Measurements from ENCODE around the gene COL19A1.

The COL19A1 gene

DNA sequence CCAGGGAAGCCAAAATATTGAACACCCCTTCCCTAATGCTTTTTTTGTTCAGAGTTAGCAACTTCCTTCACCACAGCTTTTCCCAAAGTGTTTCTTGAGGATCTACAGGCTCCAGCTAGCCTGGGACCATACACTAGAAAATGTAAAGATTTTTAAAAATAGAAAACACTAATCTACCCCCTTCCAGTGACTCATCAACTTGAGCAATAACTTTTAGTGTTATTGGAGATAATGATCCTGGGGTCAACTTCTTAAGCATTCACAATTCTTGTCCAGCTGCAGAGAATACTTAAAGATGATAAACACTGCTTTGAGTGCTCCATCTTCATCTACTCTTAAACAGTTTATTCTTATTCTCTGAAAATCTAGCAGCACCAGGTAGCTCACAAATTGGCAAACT, 304.9 kb downstream of the COL19A1 start:
- no peak for DNase-seq (ENCODE audit: low read depth)

DNA sequence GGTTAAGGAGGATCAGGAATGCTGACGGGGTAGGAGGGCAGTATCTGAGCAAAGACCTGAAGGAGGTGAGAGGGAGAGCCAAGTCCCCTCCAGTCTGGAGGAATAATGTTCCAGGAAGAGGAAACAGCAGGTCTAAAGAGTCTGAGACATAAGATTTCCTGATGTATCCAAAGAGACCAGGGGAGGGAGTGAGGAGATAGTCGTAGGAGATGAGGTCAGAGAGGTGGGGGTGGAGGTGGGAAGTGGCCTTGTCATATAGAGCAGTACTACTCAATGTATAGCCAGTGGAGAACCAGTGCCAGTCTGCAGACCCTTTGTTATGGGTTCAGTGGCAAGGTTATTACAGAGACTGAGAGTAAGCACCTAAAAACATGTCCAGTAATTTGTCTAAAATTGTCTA, 305.9 kb downstream of the COL19A1 start:
- DNase-seq (ENCODE audit: low read depth): no peak

DNA sequence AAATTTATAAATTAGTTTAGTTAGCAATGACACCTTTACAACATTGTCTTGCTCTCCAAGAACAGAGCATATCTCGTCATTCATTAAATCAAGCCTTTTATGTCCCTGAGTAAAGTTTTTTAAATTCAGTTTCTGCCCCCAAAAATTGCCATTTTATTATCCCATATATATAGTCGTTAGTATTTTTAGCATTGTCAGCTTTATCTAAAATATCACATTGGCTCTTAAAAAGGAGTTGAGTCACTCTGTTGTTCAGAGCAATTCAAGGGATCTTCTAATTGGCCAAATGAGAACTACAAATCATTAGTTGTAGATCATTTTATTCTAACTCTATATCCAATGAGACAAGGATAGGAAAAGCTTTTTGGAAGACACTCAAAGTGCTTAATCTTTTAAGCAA, 309.4 kb downstream of the COL19A1 start:
- DNase-seq (ENCODE audit: low read depth): no peak

DNA sequence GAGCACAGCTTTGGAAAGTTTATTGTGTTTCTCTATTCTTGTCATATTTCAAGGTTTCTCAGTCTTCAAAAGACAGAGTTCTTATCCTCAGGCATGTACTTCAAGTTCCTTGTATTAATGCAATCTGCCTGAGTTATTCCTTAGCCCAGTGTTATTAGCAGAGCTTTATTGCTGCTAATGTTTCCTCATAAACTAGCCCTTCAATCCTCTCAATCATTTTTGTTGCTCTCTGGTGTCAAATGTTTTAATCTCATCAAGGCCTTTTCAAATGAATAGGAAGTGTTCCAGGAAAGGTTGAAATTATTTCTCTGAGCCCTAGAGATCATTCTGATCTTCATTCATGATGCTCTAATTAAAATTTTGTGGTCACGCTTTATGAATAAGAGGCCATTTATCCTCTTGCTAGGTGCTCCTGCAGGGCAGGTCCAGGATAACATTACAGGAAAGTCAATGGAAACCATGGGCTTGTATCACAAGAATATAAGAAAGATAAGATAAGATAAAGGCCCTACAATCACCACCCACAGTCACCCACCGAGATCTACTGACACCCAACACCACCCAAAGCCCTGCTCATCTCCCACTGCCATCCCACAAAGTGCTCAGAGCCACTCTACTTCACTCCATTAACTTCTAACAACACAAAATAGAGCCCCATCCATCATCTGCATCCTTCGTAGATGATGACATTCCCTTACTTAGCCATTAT, 310.6 kb downstream of the COL19A1 start:
- no peak for DNase-seq (ENCODE audit: low read depth)

DNA sequence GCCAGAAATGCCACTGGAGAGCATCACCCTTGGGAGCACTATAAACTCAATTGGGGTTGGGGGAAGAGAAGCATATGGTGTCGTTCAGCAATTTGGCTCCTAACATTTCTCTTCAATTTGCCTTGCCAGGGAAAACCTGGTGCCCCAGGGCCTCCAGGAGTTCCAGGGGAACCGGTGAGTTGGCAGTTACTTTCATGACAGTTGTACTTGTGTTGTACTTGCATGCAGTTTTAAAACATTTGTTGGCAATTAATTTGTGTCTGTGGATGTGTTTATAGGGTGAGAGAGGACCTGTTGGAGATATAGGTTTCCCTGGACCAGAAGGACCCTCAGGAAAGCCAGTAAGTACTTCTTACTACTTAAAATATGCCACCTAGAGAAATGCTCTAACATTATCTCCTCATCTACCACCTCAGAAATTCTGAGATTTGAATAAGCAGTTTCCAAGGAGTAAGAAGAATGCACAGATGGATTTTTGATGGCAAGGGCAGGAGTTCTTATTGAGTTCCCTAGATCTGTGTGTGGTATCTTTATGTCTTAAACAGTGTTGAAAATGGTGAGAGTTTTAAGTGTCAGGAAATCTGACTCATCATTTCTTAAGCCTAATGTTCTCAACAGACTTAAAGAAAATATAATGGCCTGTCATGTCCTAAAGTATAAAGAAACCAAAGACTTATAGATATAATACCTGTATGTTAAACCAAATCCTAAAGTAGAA, 314.0 kb downstream of the COL19A1 start:
- no peak for DNase-seq (ENCODE audit: low read depth)

DNA sequence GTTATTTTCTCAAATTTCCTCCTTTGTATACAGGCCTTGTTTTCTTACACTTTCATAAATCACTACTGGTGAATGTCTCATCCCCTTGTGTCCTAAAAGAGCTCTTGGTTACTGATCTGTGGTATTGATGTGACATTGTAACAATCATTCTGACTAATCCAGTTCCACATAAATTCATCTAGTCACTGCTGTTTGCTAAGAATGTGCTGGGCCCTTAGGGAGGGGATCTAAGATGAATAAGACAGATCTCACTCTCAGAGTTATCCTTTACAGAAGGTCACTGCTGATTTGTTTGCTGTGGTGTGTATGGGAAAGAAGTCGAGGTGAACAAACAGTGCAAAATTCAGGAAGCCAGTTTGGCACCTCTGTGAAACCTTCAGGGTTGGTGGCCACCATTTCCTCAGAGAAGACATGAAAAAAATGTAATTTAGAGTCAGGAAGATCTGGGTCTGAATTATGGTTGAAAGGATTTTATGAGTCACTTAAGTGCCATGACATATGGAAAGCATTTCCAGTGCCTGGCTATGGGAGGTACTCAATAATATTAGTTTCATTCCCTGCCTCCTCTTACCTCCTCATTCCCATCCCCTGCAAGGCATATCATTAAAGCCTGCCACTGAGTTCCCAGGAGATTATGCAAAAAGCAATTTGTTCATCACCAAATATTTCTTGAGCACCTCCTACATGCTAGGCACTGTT, 314.7 kb downstream of the COL19A1 start:
- no peak for DNase-seq (ENCODE audit: low read depth)

DNA sequence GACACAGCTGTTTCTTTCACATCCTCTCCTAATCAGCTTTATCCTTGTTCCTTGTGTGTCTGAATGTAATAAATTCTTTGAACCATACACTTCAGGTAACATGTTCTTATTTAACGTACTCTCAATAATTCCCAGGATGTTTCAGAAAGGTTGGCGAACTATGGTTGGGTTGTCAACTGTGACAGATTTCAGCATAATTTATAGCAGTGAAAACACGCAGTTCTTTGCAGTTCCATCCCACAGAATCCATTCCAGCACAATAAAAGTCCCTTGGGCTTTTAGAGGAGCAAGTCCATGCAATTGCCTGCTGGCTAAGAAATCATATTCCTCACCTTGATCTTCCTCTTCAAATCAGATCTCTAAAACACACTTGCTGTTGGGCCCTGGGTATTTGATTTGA, 317.2 kb downstream of the COL19A1 start:
- no peak for DNase-seq (ENCODE audit: low read depth)

DNA sequence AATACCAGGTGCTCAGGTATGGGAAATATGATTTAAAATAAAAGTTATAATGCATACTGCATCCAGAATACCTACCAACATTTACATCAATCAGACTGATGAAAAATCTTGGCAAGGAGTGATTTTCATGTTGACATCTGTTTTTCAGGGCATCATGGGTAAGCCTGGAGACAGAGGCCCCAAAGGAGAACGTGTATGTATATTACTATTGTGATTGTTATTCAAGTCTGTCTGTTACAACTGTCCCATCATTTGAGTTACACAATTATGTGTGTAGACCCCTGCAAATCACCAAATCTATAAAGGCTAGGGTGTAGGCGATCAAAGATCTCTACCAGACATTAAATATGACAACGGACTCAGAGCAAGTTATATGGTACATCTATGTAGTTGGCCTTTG, 318.4 kb downstream of the COL19A1 start:
- DNase-seq (ENCODE audit: low read depth): no peak

DNA sequence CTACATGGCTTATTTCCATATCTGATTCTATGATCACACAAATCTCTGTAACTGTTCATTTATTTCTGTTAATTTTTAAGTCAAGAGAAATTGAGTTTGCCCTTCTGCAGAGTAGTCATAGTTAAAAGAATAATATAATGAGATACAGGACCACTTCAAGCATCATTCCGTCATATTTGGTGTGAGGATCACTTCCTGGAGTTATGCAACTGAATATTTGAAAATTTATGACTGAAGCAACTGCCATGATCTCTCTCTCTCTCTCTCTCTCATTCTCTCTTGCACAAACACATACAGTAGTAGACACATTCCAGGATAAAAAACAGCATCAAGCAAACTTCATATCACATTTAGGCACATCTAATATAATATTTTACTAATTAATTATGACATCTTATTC, 320.1 kb downstream of the COL19A1 start:
- no peak for DNase-seq (ENCODE audit: low read depth)

DNA sequence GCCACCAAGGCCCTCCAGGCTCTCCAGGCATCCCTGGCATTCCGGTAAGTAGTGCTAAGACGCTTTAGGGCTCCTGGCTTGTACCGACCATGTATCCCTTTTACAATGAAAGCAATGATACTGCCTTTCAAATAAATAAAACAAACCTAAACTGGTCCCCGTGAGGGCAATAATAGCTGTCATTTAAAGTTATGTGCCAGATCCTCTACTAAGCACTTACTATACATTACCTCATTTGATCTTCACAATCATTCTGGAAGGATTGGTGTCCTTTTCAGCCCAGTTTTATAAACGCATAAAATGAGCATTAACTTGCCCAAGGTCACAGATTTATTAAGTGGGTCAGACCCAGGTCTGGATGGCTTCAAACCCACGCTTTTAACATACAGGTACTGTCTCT, 321.8 kb downstream of the COL19A1 start:
- DNase-seq (ENCODE audit: low read depth): no peak

DNA sequence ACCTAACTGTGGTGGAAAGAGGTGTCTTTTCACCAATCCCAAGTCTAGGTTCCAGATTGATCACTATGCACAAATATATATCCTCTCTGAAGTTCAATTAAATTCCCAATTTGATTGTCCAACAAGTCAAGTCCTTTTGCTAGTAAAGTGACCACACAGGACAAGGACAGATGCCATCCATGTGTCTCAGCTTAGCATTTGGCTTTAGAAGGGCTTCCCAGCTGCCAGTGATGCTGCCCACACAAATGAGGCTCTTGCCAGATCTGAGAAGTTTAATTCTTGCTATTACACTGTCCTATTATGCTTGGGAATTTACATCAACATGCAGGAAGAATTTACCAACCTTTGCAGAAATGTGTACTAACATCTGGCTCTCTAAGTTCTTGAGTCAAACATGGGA, 328.1 kb downstream of the COL19A1 start:
- DNase-seq (ENCODE audit: low read depth): no peak

DNA sequence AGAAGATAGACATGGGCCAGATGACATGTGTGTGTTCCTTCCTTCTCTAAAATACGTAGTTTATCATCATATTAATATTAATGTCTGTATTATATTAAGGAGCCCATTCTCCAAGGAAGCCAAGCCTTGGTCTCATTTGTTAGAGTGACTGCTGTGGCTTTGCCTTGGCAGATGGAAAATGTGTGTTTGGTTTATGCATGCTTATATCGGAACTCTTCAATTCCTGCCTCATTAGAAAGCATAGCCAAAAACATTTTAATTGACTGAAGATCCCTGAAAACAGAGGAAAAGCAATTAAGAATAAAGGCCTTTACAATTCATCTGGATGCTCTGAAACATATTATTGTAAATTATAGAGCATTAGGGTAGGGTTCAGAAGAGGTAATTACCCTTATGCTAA, 330.2 kb downstream of the COL19A1 start:
- no peak for DNase-seq (ENCODE audit: low read depth)

DNA sequence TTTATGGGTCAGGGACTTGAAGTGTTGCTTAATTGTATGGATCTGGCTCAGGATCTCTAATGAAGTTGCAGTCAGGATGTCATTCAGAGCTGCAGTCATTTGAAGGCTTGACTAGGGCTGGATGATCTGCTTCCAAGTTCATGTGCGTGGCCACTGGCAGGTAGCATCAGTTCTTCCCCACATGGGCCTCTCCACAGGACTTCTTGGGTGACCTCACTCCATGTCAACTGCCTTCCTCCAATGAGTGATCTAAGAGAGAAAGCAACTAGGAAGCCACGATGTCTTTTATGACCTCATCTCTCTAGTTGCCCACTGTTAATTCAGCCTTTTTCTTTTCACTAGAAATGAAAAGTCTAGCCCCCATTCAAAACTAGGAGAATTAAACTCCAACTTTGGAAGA, 332.4 kb downstream of the COL19A1 start:
- no peak for DNase-seq (ENCODE audit: low read depth)

DNA sequence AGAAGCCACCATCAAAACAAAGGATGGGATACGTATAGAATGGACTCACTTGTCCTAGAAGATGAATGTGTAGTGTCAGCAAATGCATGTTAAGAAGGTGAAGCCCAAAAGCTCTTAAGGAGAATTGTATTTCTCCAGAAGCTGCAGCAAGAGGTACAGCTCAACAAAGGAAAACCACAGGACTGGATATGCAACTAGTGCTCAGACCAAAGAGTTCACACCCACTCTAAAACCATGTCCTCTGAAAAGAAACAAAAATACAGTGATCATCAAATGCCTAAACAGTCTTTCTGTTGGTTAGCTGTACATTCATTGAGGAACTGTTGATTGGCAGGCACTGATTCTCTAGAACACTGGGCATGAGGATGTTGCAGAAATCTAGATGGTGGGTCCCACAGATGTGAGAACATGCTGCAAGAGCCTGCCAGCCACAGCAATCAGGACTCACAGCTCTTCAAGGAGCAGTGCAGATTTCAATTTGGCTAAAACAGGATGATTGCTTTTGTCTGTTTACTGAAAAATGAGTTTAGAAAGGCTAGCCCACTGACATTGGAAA, 342.0 kb downstream of the COL19A1 start:
- no peak for DNase-seq (ENCODE audit: low read depth)

DNA sequence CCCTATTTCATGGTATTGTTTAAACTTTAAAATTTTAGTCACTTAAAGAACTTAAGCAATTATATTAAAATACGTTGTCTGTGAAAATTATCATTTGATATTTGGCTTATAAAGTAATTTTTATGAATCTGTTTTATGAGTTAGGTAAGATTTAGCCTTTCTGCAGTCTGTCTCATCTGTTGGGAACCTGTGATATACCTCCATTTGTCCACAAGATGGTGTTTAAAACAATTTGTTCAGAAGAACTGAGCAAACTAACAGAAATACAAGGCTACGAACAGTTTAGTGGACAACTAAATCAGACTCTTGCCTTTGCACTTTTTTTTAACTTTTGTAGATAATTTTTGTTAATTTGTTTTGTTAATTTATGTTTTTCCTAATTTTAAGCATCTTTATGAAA, 344.1 kb downstream of the COL19A1 start:
- DNase-seq (ENCODE audit: low read depth): no peak

DNA sequence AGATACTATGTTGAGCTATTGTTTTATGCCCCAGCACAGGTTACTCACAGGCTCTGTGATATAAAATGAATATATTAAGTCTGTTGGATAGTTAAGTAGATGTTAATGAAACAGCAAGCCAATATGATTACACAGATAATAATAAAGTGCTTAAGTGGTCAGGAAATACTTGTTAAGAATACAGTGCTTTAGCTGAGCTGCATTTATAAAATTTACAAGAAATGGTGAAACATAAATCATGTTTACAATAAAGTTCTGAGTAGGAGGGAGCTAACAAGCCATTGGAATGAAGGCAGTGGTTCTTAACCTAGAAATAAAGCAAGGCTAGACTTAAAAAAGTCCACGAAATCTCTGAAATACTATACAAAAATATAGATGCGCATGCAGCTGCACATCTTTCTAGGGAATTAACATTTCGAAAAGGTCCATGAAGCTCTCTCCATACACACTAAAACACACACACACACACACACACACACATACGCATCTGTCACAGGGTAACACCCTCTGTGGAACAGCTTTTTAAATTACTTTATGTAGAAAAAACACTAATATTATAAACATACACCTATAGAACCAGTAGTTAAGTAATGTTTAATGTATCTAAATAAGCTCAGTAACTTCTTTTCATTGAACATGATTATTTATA, 349.2 kb downstream of the COL19A1 start:
- DNase-seq (ENCODE audit: low read depth): no peak

DNA sequence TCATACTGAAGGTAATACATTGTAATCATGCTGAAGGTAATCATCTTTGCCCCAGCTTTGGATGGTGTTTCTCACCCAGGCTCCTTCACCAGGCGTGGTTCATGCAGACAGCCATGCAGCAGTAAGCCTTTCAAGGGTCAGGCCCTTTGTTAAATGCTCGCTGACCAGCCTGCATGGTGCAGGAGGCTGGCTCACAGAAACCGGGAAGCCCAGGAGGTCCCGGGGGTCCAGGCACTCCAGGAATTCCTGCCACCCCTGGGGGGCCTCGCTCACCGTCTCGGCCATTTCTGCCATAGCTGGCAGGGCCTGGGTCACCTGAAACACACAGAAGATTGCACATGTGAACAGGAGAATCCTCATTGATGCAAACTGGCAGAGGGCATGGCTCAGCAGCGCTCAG, 350.4 kb downstream of the COL19A1 start:
- DNase-seq (ENCODE audit: low read depth): no peak

DNA sequence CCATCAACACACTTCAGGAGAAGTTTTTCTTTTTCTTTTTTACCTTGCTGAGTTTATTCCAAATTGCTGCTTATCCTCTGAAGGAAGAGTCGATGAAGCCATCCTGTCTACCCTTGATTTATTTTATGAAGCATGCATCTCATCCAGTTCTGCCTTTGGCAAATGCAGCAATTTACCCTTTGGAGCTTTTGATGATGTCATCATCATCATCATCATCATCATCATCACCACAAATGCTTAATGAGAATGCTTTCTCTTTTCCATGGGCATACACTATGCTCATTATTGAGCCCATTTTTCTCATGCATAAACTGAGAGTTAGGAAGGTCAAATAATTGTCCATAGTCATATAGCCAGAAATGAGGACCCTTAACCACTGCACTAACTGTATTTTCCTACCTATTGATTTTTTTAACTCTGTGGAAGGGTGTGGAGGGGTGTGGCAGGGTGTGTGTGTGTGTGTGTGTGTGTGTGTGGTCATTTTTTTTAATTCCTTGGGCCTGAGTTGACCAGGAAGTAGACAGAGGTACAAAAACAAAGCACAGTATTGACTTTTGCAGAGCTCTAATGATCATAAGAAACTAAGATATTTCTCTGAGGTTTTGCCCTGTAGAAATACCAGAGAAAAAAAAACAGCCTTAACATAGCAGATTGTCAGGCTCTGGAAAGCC, 353.7 kb downstream of the COL19A1 start:
- DNase-seq (ENCODE audit: low read depth): no peak

DNA sequence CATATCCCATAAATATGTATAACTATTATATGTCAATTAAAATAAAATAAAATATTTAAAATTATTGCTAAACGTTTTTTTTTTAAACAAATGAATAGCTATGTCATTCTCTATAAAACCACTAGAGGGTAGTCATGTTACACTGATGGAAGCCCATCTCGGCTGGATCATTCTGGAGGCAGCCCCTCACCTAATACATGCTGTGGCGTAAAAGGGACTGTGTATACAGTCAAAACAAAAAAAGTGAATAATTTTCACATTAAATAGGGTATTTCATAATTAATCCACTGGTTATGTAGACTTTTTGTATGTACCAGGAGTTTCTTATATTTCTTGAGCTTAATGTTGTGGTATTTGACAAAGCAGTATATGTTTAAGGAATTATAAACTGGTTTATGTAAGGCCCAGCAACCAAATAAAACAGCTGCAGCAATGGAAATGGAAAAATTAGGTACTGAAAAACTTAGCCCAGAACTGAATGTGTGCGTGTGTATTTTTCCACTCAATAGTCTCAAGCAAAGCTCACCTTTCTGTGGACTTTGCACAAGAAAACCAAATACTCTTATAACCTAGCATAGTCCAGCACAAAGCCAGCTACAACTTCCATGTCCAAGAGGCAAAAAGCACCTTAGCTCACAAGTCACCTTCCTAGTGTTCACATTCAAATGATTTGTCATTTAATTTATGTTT, 354.8 kb downstream of the COL19A1 start:
- DNase-seq (ENCODE audit: low read depth): no peak

DNA sequence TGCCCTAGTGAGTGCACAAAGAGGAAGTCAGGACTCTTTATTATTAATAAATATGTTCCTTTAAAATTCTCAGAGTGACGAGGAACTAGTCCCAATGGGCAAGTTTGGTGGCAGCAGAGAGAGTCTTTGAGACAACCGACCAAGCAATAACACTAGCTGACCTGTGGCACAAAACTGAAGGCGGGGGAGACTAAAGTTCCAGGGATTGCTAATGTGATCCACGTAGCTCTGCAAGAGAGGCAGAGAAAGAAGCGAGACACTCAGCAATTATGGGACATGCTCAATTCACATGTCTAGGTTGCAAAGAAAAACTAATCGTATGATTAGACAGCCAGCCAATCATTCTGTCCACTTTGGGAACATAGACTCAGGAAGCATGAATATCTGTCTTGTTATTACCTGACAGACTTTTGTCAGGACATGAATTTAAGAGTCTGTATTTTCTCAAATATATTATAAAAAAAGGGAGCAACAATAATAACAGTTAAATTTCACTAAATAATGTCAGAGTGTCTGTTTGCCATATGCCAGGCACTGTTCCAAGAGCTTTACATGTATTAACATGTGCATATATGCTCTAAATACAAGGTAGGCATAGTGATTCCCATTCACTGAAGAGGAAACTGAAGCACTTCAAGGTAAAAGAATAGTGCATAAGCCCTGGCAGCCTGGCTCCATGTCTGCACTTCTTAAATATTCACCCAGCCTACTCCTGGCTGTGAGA, 355.5 kb downstream of the COL19A1 start:
- no peak for DNase-seq (ENCODE audit: low read depth)

DNA sequence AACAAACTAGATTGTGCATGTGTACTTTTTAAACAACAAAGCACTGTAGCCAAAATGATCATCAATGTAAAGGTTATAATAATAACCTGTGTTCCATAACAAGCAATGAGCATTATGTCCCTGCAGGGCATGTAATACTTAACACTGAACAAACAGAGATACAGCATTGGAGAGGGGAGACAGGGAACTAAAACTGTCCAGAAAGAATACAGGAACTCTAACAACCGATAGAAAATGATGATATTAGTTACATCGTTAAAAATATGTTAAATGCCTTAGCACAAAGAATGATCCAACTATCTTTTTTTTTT, 356.0 kb downstream of the COL19A1 start:
- DNase-seq (ENCODE audit: low read depth): no peak
